BLaER1 treated with 17β-estradiol and CSF1 and Interleukin-3, amounts not matched to agents 10 nM and 100 nM (cell line): ENCODE results near the gene WNT8B.

Source experiments
- H3K27ac ChIP-seq, 11 experiments: shearing (Covaris generic); formaldehyde crosslinking; 2 replicates each; pipeline ENCODE4 v1.8.1; 2022
- H3K27me3 ChIP-seq, 11 experiments: shearing (Covaris generic); formaldehyde crosslinking; 2 replicates each; pipeline ENCODE4 v1.8.1; 2022
- H3K36me3 ChIP-seq, 11 experiments: shearing (Covaris generic); formaldehyde crosslinking; 2 replicates each; pipeline ENCODE4 v1.8.1; 2022
- H3K4me1 ChIP-seq, 10 experiments: shearing (Covaris generic); formaldehyde crosslinking; 2 replicates each; pipeline ENCODE4 v1.8.1; 2022
- H3K4me2 ChIP-seq, 11 experiments: shearing (Covaris generic); formaldehyde crosslinking; 2 replicates each; pipeline ENCODE4 v1.8.1; 2022
- H3K4me3 ChIP-seq, 10 experiments: shearing (Covaris generic); formaldehyde crosslinking; 2 replicates each; pipeline ENCODE4 v1.8.1; 2022
- H3K9ac ChIP-seq, 11 experiments: shearing (Covaris generic); formaldehyde crosslinking; 2 replicates each; pipeline ENCODE4 v1.8.1; 2022
- H3K9me3 ChIP-seq, 11 experiments: shearing (Covaris generic); formaldehyde crosslinking; replicated peaks in 1 of 11; 2 replicates each; pipeline ENCODE4 v1.8.1; 2022
- H4K20me1 ChIP-seq, 11 experiments: shearing (Covaris generic); formaldehyde crosslinking; 2 replicates each; pipeline ENCODE4 v1.8.1; 2022
- Cebpa-rat ChIP-seq, 11 experiments: shearing (Covaris generic); IDR thresholded peaks; 2 replicates each; pipeline ENCODE4 v1.8.1; 2022

The WNT8B gene

GRCh38 chr10:100481462-100482081 lies 18.8 kb downstream of the WNT8B start:
- Histone ChIP-seq H3K36me3 (peaks cover 12 to 31% (median 19%) of the 10 kb centered on the region in 11 experiments; a peak in 21 of 22 replicates), H4K20me1 (peaks cover 0 to 27% (median 16%) of the 10 kb centered on the region in 11 experiments; a peak in 9 of 22 replicates), H3K27ac (no peak overlapping the region), H3K9ac (peak overlapping the region in 6 of 11 experiments; percentile 13 to 50 (median 32); a peak in 3 of 22 replicates), H3K4me1 (peaks cover 10 to 16% (median 13%) of the 10 kb centered on the region in 10 experiments; a peak in 17 of 20 replicates), H3K4me3 (peak overlapping the region; percentile 42 to 65 (median 48)), H3K27me3 (peaks cover 32 to 62% (median 48%) of the 10 kb centered on the region in 11 experiments), H3K9me3 (no peaks in the 10 kb centered on the region; a peak in 1 of 22 replicates), H3K4me2 (peak overlapping the region; percentile 76 to 97 (median 87))
- TF ChIP-seq Cebpa-rat (IDR thresholded peaks at IDR 0.05) = no peak

GRCh38 chr10:100482181-100482833 lies 19.5 kb downstream of the WNT8B start:
- H3K36me3 ChIP-seq = peaks cover 19 to 38% (median 26%) of the 10 kb centered on the region in 11 experiments; a peak in 21 of 22 replicates
- H3K4me1 ChIP-seq = peaks cover 10 to 16% (median 13%) of the 10 kb centered on the region in 10 experiments; a peak in 17 of 20 replicates
- H3K9me3 ChIP-seq = no peaks in the 10 kb centered on the region; a peak in 1 of 22 replicates
- peak overlapping the region; percentile 76 to 97 (median 87) for H3K4me2 ChIP-seq
- peak overlapping the region in 2 of 11 experiments; percentile 16 to 46; a peak in 3 of 22 replicates for H3K9ac ChIP-seq
- peak overlapping the region; percentile 42 to 65 (median 48) for H3K4me3 ChIP-seq
- no peak overlapping the region for H3K27ac ChIP-seq
- peaks cover 32 to 62% (median 48%) of the 10 kb centered on the region in 11 experiments for H3K27me3 ChIP-seq
- no peak for TF ChIP-seq Cebpa-rat (IDR thresholded peaks at IDR 0.05)
- H4K20me1 ChIP-seq = peaks cover 0 to 27% (median 16%) of the 10 kb centered on the region in 11 experiments; a peak in 9 of 22 replicates

- H3K9ac ChIP-seq = 0 out of 22 replicates have a peak overlapping the region, but pooled peaks of 1 of the 11 experiments have one; percentile 16
- no peak overlapping the region for H3K27ac ChIP-seq
- H3K4me2 ChIP-seq = peak overlapping the region; percentile 76 to 97 (median 87)
- H3K9me3 ChIP-seq = no peaks in the 10 kb centered on the region; a peak in 1 of 22 replicates
- TF ChIP-seq Cebpa-rat (IDR thresholded peaks at IDR 0.05) = no peak
- H4K20me1 ChIP-seq = peaks cover 0 to 27% (median 16%) of the 10 kb centered on the region in 11 experiments; a peak in 9 of 22 replicates
- peaks cover 10 to 16% (median 13%) of the 10 kb centered on the region in 10 experiments; a peak in 17 of 20 replicates for H3K4me1 ChIP-seq
- peaks cover 32 to 62% (median 48%) of the 10 kb centered on the region in 11 experiments for H3K27me3 ChIP-seq
- H3K36me3 ChIP-seq = peaks cover 24 to 43% (median 31%) of the 10 kb centered on the region in 11 experiments
- peak overlapping the region in 7 of 10 experiments; percentile 43 to 65 (median 55); a peak in 9 of 20 replicates for H3K4me3 ChIP-seq
These were observed 20.0 kb downstream of the WNT8B start for GRCh38 chr10:100482834-100483185.

- Histone ChIP-seq H3K4me1 (peaks cover 10 to 16% (median 13%) of the 10 kb centered on the region in 10 experiments; a peak in 17 of 20 replicates), H3K27ac (no peak overlapping the region), H3K9ac (no peak overlapping the region), H3K4me3 (no peak overlapping the region), H3K27me3 (peaks cover 32 to 61% (median 48%) of the 10 kb centered on the region in 11 experiments), H4K20me1 (peaks cover 0 to 32% (median 16%) of the 10 kb centered on the region in 11 experiments; a peak in 9 of 22 replicates), H3K36me3 (peaks cover 37 to 56% (median 43%) of the 10 kb centered on the region in 11 experiments), H3K4me2 (no peak overlapping the region), H3K9me3 (no peaks in the 10 kb centered on the region; a peak in 1 of 22 replicates)
- TF ChIP-seq Cebpa-rat (IDR thresholded peaks at IDR 0.05) = no peak
These were observed 21.3 kb downstream of the WNT8B start for GRCh38 chr10:100483876-100484666.

GRCh38 chr10:100485366-100485765 lies 22.6 kb downstream of the WNT8B start:
- TF ChIP-seq Cebpa-rat (IDR thresholded peaks at IDR 0.05) = no peak
- Histone ChIP-seq H3K27me3 (peaks cover 32 to 50% (median 44%) of the 10 kb centered on the region in 11 experiments), H3K4me1 (peaks cover 10 to 20% (median 13%) of the 10 kb centered on the region in 10 experiments; a peak in 17 of 20 replicates), H3K9ac (no peak overlapping the region), H3K27ac (no peak overlapping the region), H3K4me2 (no peak overlapping the region), H3K4me3 (no peak overlapping the region), H3K36me3 (peaks cover 50 to 69% (median 56%) of the 10 kb centered on the region in 11 experiments), H4K20me1 (peaks cover 0 to 34% (median 16%) of the 10 kb centered on the region in 11 experiments; a peak in 9 of 22 replicates), H3K9me3 (no peaks in the 10 kb centered on the region; a peak in 1 of 22 replicates)

- Histone ChIP-seq H3K4me3 (no peak overlapping the region), H3K27me3 (peaks cover 32 to 45% (median 39%) of the 10 kb centered on the region in 11 experiments), H3K4me2 (no peak overlapping the region)
These were observed 23.1 kb downstream of the WNT8B start for GRCh38 chr10:100485801-100486495.

GRCh38 chr10:100487529-100487928 lies 24.7 kb downstream of the WNT8B start:
- TF ChIP-seq Cebpa-rat (IDR thresholded peaks at IDR 0.05) = no peak
- H3K27me3 ChIP-seq = peaks cover 21 to 29% (median 24%) of the 10 kb centered on the region in 11 experiments
- H3K4me3 ChIP-seq = no peak overlapping the region
- H3K4me1 ChIP-seq = peaks cover 1 to 11% (median 3%) of the 10 kb centered on the region in 10 experiments; a peak in 14 of 20 replicates
- H4K20me1 ChIP-seq = peaks cover 0 to 27% (median 8%) of the 10 kb centered on the region in 11 experiments; a peak in 10 of 22 replicates
- H3K9ac ChIP-seq = no peak overlapping the region
- H3K4me2 ChIP-seq = no peak overlapping the region
- no peak overlapping the region for H3K27ac ChIP-seq
- H3K9me3 ChIP-seq = no peaks in the 10 kb centered on the region; a peak in 1 of 22 replicates
- peaks cover 62 to 85% (median 74%) of the 10 kb centered on the region in 11 experiments for H3K36me3 ChIP-seq

More at GRCh38 chr10:100485801-100486495, 23.1 kb downstream of the WNT8B start:
- no peak overlapping the region for H3K9ac ChIP-seq
- no peak for TF ChIP-seq Cebpa-rat (IDR thresholded peaks at IDR 0.05)
- H3K4me1 ChIP-seq = peaks cover 10 to 20% (median 13%) of the 10 kb centered on the region in 10 experiments; a peak in 17 of 20 replicates
- peaks cover 0 to 34% (median 16%) of the 10 kb centered on the region in 11 experiments; a peak in 9 of 22 replicates for H4K20me1 ChIP-seq
- no peaks in the 10 kb centered on the region; a peak in 1 of 22 replicates for H3K9me3 ChIP-seq
- peaks cover 54 to 73% (median 60%) of the 10 kb centered on the region in 11 experiments for H3K36me3 ChIP-seq
- H3K27ac ChIP-seq = no peak overlapping the region
